A549 (cell line): Measurements from ENCODE around the gene ANGPT4. TPM values are rescaled to one million over a fixed set of nuclear protein-coding genes. Genes with fewer than 3 reads are reported as not detected.

Experiments
- ATAC-seq, 2 experiments: fragments of 200-7000 bp in 1 of 2; fragments of >200 bp in 1 of 2; cut with Nextera tagmentation in 1 of 2; cut with Tn5 transposase in 1 of 2; 3 replicates each; pipeline versions ENCODE4 v1.8.0 to v1.9.1; 2018 to 2020; ENCODE audit warnings: mild to moderate bottlenecking in 1 of 2, moderate library complexity in 1 of 2
- CTCF ChIA-PET: fragments of 300-600 bp; sonication (Branson Sonifier 250); formaldehyde crosslinking; extraction: SDS; loops from one replicate; lab custom pipeline; 2021; ENCODE audit warnings: antibody characterized with exemption, inconsistent platforms; lab: Yijun Ruan, JAX
- POLR2A ChIA-PET: fragments of 350-600 bp; formaldehyde crosslinking; extraction: SDS; loops from one replicate; lab custom pipeline; 2021; ENCODE audit warnings: antibody characterized with exemption, inconsistent platforms; lab: Yijun Ruan, JAX
- DNase-seq, 2 experiments: peaks; one replicate each; pipeline versions ENCODE4 v3.0.0 to v3.0.0-alpha.2; 2011 to 2016; ENCODE audit warnings: low read depth in 1 of 2, low spot score in 1 of 2
- FAIRE-seq: peaks from 2 replicates; lab custom pipeline; 2011; peaks lifted over from hg19 to GRCh38; lab: Jason Lieb, UNC
- H3K27ac ChIP-seq, 2 experiments: fragments of >200 bp; sonication (Bioruptor Twin); formaldehyde crosslinking; 3 replicates each; pipeline ENCODE4 v1.5.1; 2016 to 2017
- H3K4me1 ChIP-seq: fragments of >200 bp; sonication (Bioruptor Twin); formaldehyde crosslinking; 3 replicates; pipeline ENCODE4 v1.6.1; 2016
- H3K4me2 ChIP-seq: fragments of >200 bp; sonication (Bioruptor Twin); formaldehyde crosslinking; 3 replicates; pipeline ENCODE4 v1.6.1; 2016
- H3K4me3 ChIP-seq: fragments of >200 bp; sonication (Bioruptor Twin); formaldehyde crosslinking; 3 replicates; pipeline ENCODE4 v1.5.1; 2016
- H3K9me3 ChIP-seq: fragments of >200 bp; sonication (Bioruptor Twin); formaldehyde crosslinking; 3 replicates; pipeline ENCODE4 v1.6.1; 2016
- CBX8 ChIP-seq: fragments of 200-600 bp; sonication (generic); IDR thresholded peaks from 2 replicates; pipeline ENCODE4 v1.6.1; 2016
- EHF ChIP-seq: fragments of 250-450 bp; sonication (Bioruptor Pico); IDR thresholded peaks from 2 replicates; pipeline ENCODE4 v1.5.0; 2020; ENCODE audit warnings: mild to moderate bottlenecking
- ESRRA ChIP-seq: fragments of 150-350 bp; IDR thresholded peaks from 2 replicates; pipeline ENCODE4 v1.6.1; 2014; ENCODE audit warnings: mild to moderate bottlenecking, low read length, borderline replicate concordance
- GATA3 ChIP-seq: IDR thresholded peaks from 2 replicates; pipeline ENCODE4 v1.6.1; 2012; ENCODE audit warnings: borderline replicate concordance
- HES2 ChIP-seq: fragments of >200 bp; sonication (Bioruptor Twin); formaldehyde crosslinking; IDR thresholded peaks from 2 replicates; pipeline ENCODE4 v1.6.1; 2016
- JUN ChIP-seq, 2 experiments: fragments of >200 bp; sonication (Bioruptor Twin); formaldehyde crosslinking; IDR thresholded peaks; 2 replicates in 1 of 2; 3 replicates in 1 of 2; pipeline ENCODE4 v1.6.1; 2016 to 2017
- JUNB ChIP-seq: fragments of >200 bp; sonication (Bioruptor Twin); formaldehyde crosslinking; IDR thresholded peaks from 2 replicates; pipeline ENCODE4 v1.6.1; 2016
- MAFK ChIP-seq: fragments of 450-650 bp; IDR thresholded peaks from 2 replicates; pipeline ENCODE4 v1.6.1; 2014; ENCODE audit not compliant: partially characterized antibody
- MAX ChIP-seq: IDR thresholded peaks from 2 replicates; pipeline ENCODE4 v1.6.1; 2012
- NFE2L2 ChIP-seq: fragments of 150-350 bp; conservative IDR thresholded peaks from 2 replicates; pipeline ENCODE4 v1.6.1; 2014; ENCODE audit warnings: low read length
- NPAS2 ChIP-seq: fragments of 250-450 bp; sonication (Bioruptor Pico); IDR thresholded peaks from 2 replicates; pipeline ENCODE4 v1.8.0; 2022; ENCODE audit warnings: mild to moderate bottlenecking, moderate library complexity, borderline replicate concordance
- NR3C1 ChIP-seq: fragments of >200 bp; sonication (Bioruptor Twin); formaldehyde crosslinking; IDR thresholded peaks from 3 replicates; pipeline ENCODE4 v1.6.1; 2017
- PHF8 ChIP-seq: fragments of 200-600 bp; sonication (generic); IDR thresholded peaks from 2 replicates; pipeline ENCODE4 v1.6.1; 2016; ENCODE audit warnings: low read depth, mild to moderate bottlenecking, antibody characterized with exemption, moderate library complexity, borderline replicate concordance
- RAD21 ChIP-seq, 2 experiments: fragments of >200 bp in 1 of 2; sonication (Bioruptor Twin) in 1 of 2; formaldehyde crosslinking in 1 of 2; IDR thresholded peaks in 1 of 2; conservative IDR thresholded peaks in 1 of 2; 2 replicates in 1 of 2; 3 replicates in 1 of 2; pipeline ENCODE4 v1.6.1; 2012 to 2018; ENCODE audit warnings: inconsistent platforms in 1 of 2
- REST ChIP-seq: fragments of 200-600 bp; sonication (generic); IDR thresholded peaks from 2 replicates; pipeline ENCODE4 v1.6.1; 2016; ENCODE audit warnings: antibody characterized with exemption, mild to moderate bottlenecking, moderate library complexity
- RFX5 ChIP-seq: fragments of 450-650 bp; IDR thresholded peaks from 2 replicates; pipeline ENCODE4 v1.7.1; 2014; ENCODE audit warnings: antibody characterized with exemption, mild to moderate bottlenecking, moderate library complexity
- ZC3H11A ChIP-seq: fragments of 450-650 bp; IDR thresholded peaks from 2 replicates; pipeline ENCODE4 v1.6.1; 2014; ENCODE audit warnings: antibody characterized with exemption, mild to moderate bottlenecking
- ZSCAN20 ChIP-seq: fragments of 250-450 bp; sonication (Bioruptor Pico); IDR thresholded peaks from 2 replicates; pipeline ENCODE4 v1.8.0; 2022; ENCODE audit warnings: mild to moderate bottlenecking, moderate library complexity
- WGBS: methylation state at CpG from one replicate; pipeline ENCODE4 v1.1.6; 2017; ENCODE audit errors: missing lambda C conversion rate; 5-methylcytosine and 5-hydroxymethylcytosine counted together
- polyA plus RNA-seq, 4 experiments: library from polyadenylated mRNA; depleted of rRNA in 3 of 4; stranded (reverse); fragments of >200 nt; fragmentation: RNase III in 1 of 4; extraction: RNeasy Plus Mini Kit Qiagen cat#74134 plus additional on column Dnase treatment in 1 of 4; gene quantifications; 2 replicates in 3 of 4; 3 replicates in 1 of 4; pipeline ENCODE4 v1.2.3, GENCODE V29; 2011 to 2017

Gene ANGPT4
- polyA plus RNA-seq, 2 of the 4 experiments (the other 2 are of a cell fraction) = 0.04 TPM; not detected in 1

GRCh38 chr20:944148-944547 is 28.0 kb upstream of the ANGPT4 start:
- DNase-seq (no peak), FAIRE-seq (no peak), ATAC-seq (no peak)
- Histone ChIP-seq H3K4me1 (no peaks in the 10 kb centered on the region), H3K4me3 (no peak overlapping the region), H3K9me3 (no peaks in the 10 kb centered on the region), H3K27ac (no peak overlapping the region), H3K4me2 (no peak overlapping the region)
- TF ChIP-seq RAD21 (conservative IDR thresholded peaks at IDR 0.05 in 1 of 2, IDR thresholded peaks at IDR 0.05 in 1 of 2) (no peak), ZC3H11A (no peak), ESRRA (no peak), CBX8 (no peak)
- CTCF ChIA-PET = interaction anchor here (1.4 to 8.6 kb wide), 2 partner anchors 12 to 126 kb away, joined by 5 to 90 read pairs; no protein-coding TSS in a partner anchor
- POLR2A ChIA-PET = no interaction called here
- WGBS = 35% methylated on average over 9 of the region's 9 CpGs

GRCh38 chr20:942611-943010 is 26.5 kb upstream of the ANGPT4 start:
- POLR2A ChIA-PET = no interaction called here
- no peak overlapping the region for H3K27ac ChIP-seq
- H3K9me3 ChIP-seq = no peaks in the 10 kb centered on the region
- DNase-seq (no peak), ATAC-seq (no peak), FAIRE-seq (no peak)
- 42% methylated on average over 7 of the region's 7 CpGs for WGBS
- CTCF ChIA-PET = interaction anchor here (1.3 to 8.6 kb wide), 4 partner anchors 10 to 127 kb away, joined by 3 to 90 read pairs (median 11); no protein-coding TSS in a partner anchor
- no peaks in the 10 kb centered on the region for H3K4me1 ChIP-seq
- no peak overlapping the region for H3K4me3 ChIP-seq
- no peak overlapping the region for H3K4me2 ChIP-seq
- TF ChIP-seq RFX5 = no peak
- no peak for TF ChIP-seq PHF8
- no peak for TF ChIP-seq ZSCAN20
- TF ChIP-seq JUNB = no peak
- no peak for TF ChIP-seq GATA3
- no peak for TF ChIP-seq HES2
- no peak for TF ChIP-seq EHF
- TF ChIP-seq NR3C1 = no peak
- no peak for TF ChIP-seq MAFK
- no peak for TF ChIP-seq JUN (IDR thresholded peaks at IDR 0.05)

GRCh38 chr20:940926-941325 is 24.8 kb upstream of the ANGPT4 start:
- FAIRE-seq (no peak), DNase-seq (no peak), ATAC-seq (no peak)
- no peak overlapping the region for H3K4me2 ChIP-seq
- H3K4me1 ChIP-seq = no peaks in the 10 kb centered on the region
- H3K9me3 ChIP-seq = no peaks in the 10 kb centered on the region
- WGBS = 15% methylated on average over 5 of the region's 5 CpGs
- no peak overlapping the region for H3K4me3 ChIP-seq
- TF ChIP-seq NPAS2 (CRISPR knock-in tag) = no peak
- TF ChIP-seq MAX = no peak
- no peak for TF ChIP-seq NFE2L2
- no peak for TF ChIP-seq ZSCAN20
- H3K27ac ChIP-seq = no peak overlapping the region
- ChIA-PET CTCF (interaction anchor here (0.6 to 8.6 kb wide), 6 partner anchors 14 to 191 kb away, joined by 3 to 90 read pairs (median 4); no protein-coding TSS in a partner anchor), POLR2A (no interaction called here)

- POLR2A ChIA-PET = no interaction called here
- H3K9me3 ChIP-seq = no peaks in the 10 kb centered on the region
- H3K4me1 ChIP-seq = no peaks in the 10 kb centered on the region
- no peak overlapping the region for H3K27ac ChIP-seq
- H3K4me3 ChIP-seq = no peak overlapping the region
- no peak for FAIRE-seq
- H3K4me2 ChIP-seq = no peak overlapping the region
- no peak for ATAC-seq
- CTCF ChIA-PET = interaction anchor here (1.8 to 8.6 kb wide), 2 partner anchors 17 to 121 kb away, joined by 5 to 90 read pairs; no protein-coding TSS in a partner anchor
- no peak for DNase-seq
- TF ChIP-seq REST = no peak
- 22% methylated on average over 5 of the region's 5 CpGs for WGBS
These were observed 23.5 kb upstream of the ANGPT4 start for GRCh38 chr20:939606-940005.
